Dendritic cell treated with granulocyte-macrophage colony-stimulating factor and Interleukin-4, amounts not matched to agents 40 ng/mL and 50 ng/mL, for 4 days (primary cell): ENCODE data around the gene IGFBP2.
A peak's percentile ranks its signal among the peaks of the same experiment; 100 is the strongest.

Experiments used
- H3K27ac Mint-ChIP-seq: one replicate; pipeline ENCODE4 v1.8.0; 2022; ENCODE audit warnings: mild to moderate bottlenecking, mixed read lengths
- H3K27me3 Mint-ChIP-seq: one replicate; pipeline ENCODE4 v1.8.0; 2022; ENCODE audit warnings: mild to moderate bottlenecking, mixed read lengths
- H3K36me3 Mint-ChIP-seq: one replicate; pipeline ENCODE4 v1.8.0; 2022; ENCODE audit warnings: low read depth, mixed read lengths
- H3K4me1 Mint-ChIP-seq: one replicate; pipeline ENCODE4 v1.8.0; 2022; ENCODE audit warnings: low read depth, mixed read lengths
- H3K4me3 Mint-ChIP-seq: one replicate; pipeline ENCODE4 v1.8.0; 2022; ENCODE audit warnings: mild to moderate bottlenecking, moderate library complexity, mixed read lengths
- H3K9me3 Mint-ChIP-seq: one replicate; pipeline ENCODE4 v1.8.0; 2022; ENCODE audit warnings: mixed read lengths
- intact Hi-C: fragments of 100-400 bp; cut with micrococcal nuclease; formaldehyde crosslinking; loops from one replicate; pipeline ENCODE4 v1.15.0; 2022

The IGFBP2 gene

GRCh38 chr2:216603010-216603883 is 30.0 kb upstream of the IGFBP2 start:
- H3K9me3 Mint-ChIP-seq = no peaks in the 10 kb centered on the region
- H3K27ac Mint-ChIP-seq = no peak overlapping the region
- H3K36me3 Mint-ChIP-seq = no peaks in the 10 kb centered on the region
- H3K4me3 Mint-ChIP-seq = no peak overlapping the region
- intact Hi-C loops = no loop called here
- peaks cover 25% of the 10 kb centered on the region for H3K27me3 Mint-ChIP-seq
- no peaks in the 10 kb centered on the region for H3K4me1 Mint-ChIP-seq

DNA sequence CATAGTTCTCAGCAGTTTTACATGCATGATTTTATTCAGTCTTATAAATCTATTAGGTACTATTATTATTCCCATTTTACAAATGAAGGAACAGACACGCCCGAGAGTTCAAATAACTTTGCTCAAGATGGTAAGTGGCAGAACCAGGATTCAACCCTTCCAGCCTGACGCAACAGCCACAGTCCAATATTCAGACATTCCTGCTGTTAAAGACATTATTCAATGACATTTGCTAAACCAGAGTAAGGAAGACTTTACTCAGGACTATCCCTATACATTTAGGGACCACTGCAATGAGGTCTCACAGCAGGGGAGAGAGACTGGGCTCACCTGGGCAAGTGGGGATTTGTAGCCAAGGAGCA is 29.4 kb upstream of the IGFBP2 start:
- no peaks in the 10 kb centered on the region for H3K9me3 Mint-ChIP-seq
- no peaks in the 10 kb centered on the region for H3K36me3 Mint-ChIP-seq
- H3K27me3 Mint-ChIP-seq = peaks cover 25% of the 10 kb centered on the region
- intact Hi-C loops = no loop called here
- H3K4me1 Mint-ChIP-seq = no peaks in the 10 kb centered on the region
- H3K27ac Mint-ChIP-seq = no peak overlapping the region
- no peak overlapping the region for H3K4me3 Mint-ChIP-seq

DNA sequence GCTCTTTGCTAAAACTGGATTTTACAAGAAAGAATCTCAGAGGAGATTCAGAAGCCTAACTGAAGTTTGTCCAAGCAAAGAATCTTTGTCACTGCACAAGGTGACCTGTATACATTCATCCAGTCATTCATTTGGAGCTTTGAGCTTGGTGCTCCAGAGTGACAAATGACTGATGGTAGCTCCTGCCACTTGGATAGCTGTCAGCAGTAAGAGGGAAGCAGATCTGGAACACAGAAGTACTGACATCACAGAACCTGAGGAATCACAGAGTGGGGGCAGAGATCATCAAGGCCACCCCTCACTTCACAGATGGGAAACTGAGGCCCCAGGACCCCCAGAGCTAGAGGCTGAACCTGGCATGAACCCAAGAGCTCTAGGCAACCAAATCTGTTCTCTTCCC is 28.8 kb upstream of the IGFBP2 start:
- intact Hi-C loops = no loop called here
- H3K36me3 Mint-ChIP-seq = no peaks in the 10 kb centered on the region
- no peak overlapping the region for H3K27ac Mint-ChIP-seq
- H3K4me1 Mint-ChIP-seq = no peaks in the 10 kb centered on the region
- H3K27me3 Mint-ChIP-seq = peaks cover 24% of the 10 kb centered on the region
- H3K9me3 Mint-ChIP-seq = no peaks in the 10 kb centered on the region
- H3K4me3 Mint-ChIP-seq = no peak overlapping the region

GRCh38 chr2:216606551-216607276 is 26.5 kb upstream of the IGFBP2 start:
- intact Hi-C loops = no loop called here
- no peak overlapping the region for H3K27ac Mint-ChIP-seq
- peaks cover 24% of the 10 kb centered on the region for H3K27me3 Mint-ChIP-seq
- no peak overlapping the region for H3K4me3 Mint-ChIP-seq
- no peaks in the 10 kb centered on the region for H3K9me3 Mint-ChIP-seq
- no peaks in the 10 kb centered on the region for H3K4me1 Mint-ChIP-seq
- H3K36me3 Mint-ChIP-seq = no peaks in the 10 kb centered on the region

- Mint-ChIP-seq H3K4me3 (no peak overlapping the region), H3K27ac (no peak overlapping the region)
These were observed 26.0 kb upstream of the IGFBP2 start for GRCh38 chr2:216607277-216607560.

DNA sequence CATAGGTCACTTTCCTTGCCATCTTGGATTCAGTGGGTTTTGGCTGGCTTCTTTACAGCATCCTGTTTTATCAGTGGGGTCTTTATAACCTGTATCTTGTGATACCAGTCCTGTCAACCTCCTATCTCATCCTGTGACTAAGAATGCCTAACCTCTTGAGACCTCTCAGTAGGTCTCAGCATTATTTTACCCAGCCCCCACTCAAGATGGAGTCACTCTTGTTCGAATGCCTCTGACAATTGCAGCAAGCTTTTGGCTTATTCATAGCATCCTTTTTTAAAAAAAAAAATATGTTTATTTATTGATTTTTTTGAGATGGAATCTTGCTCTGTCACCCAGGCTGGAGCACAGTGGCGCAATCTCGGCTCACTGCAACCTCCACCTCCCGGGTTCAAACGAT is 24.7 kb upstream of the IGFBP2 start:
- peaks cover 20% of the 10 kb centered on the region for H3K27me3 Mint-ChIP-seq
- no peaks in the 10 kb centered on the region for H3K4me1 Mint-ChIP-seq
- no peaks in the 10 kb centered on the region for H3K9me3 Mint-ChIP-seq
- no peak overlapping the region for H3K27ac Mint-ChIP-seq
- H3K4me3 Mint-ChIP-seq = no peak overlapping the region
- intact Hi-C loops = no loop called here
- no peaks in the 10 kb centered on the region for H3K36me3 Mint-ChIP-seq

More at GRCh38 chr2:216607277-216607560, 26.0 kb upstream of the IGFBP2 start:
- peaks cover 24% of the 10 kb centered on the region for H3K27me3 Mint-ChIP-seq
- intact Hi-C loops = no loop called here
- no peaks in the 10 kb centered on the region for H3K36me3 Mint-ChIP-seq
- no peaks in the 10 kb centered on the region for H3K9me3 Mint-ChIP-seq
- no peaks in the 10 kb centered on the region for H3K4me1 Mint-ChIP-seq

- Mint-ChIP-seq H3K4me3 (no peak overlapping the region), H3K36me3 (no peaks in the 10 kb centered on the region), H3K27me3 (peaks cover 7% of the 10 kb centered on the region), H3K9me3 (no peaks in the 10 kb centered on the region), H3K27ac (no peak overlapping the region), H3K4me1 (peaks cover 13% of the 10 kb centered on the region)
- intact Hi-C loops = no loop called here
These were observed 17.7 kb upstream of the IGFBP2 start for GRCh38 chr2:216615298-216616082.

DNA sequence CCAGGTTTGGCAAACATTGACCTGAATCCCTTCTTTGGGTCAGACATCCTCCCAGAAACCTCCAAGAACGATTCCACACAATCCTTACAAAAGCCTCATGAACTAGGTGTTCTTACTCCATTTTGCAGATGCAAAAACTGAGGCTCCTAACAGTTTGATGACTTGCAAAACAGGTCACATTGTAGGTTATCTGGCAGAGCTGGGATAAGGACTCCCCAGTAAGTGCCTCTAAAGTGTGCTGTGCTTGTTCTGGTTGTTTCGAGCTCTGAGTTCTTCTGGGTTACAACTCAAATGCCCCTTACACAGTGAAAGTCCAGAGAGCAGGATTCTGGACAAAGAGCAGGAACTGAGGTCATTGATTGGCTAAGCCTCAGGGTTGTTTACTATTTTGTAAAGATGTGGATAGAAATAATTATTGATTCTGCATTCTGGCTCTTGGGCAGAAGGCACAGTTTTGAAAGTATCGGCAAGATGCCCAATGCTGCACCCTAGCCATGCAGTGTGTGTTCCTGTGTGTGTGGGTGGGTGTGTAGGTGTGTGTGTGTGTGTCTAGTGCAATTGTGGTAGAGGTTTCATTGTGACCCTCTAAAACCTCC is 17.0 kb upstream of the IGFBP2 start:
- H3K27ac Mint-ChIP-seq = no peak overlapping the region
- intact Hi-C loops = no loop called here
- peaks cover 13% of the 10 kb centered on the region for H3K4me1 Mint-ChIP-seq
- no peaks in the 10 kb centered on the region for H3K9me3 Mint-ChIP-seq
- H3K27me3 Mint-ChIP-seq = peaks cover 7% of the 10 kb centered on the region
- H3K4me3 Mint-ChIP-seq = no peak overlapping the region
- H3K36me3 Mint-ChIP-seq = no peaks in the 10 kb centered on the region

DNA sequence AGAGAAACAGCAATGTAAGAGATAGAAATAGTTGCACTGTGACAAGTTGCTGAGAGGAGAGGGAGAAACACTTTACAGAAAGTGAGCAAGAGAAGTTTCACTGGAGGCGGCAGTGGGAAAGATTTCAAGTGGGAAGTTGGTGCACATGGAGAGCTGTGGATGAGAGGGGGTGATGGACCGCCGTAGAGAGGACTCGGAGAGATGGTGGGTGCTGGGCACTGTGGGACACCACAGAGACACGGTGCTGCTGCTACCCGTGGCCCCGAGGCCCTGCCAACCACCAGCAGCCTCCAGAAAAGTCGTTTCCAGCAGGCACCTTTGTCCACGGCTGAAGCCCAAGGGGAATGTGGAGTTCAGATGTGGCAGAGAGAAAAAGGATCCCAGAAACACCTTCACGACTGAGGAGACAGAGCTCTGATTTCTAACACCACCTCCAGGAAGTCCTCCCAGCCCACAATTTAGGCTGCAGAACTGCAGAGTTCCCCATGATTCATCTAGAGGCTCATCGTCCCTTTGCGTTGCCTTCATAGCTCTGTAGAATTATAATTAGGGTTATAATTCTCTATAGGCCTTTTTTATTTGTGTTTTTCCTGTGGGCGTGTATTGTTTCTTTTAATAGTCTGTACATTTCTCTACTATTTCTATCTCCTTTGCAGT is 15.9 kb upstream of the IGFBP2 start:
- intact Hi-C loops = no loop called here
- H3K4me3 Mint-ChIP-seq = no peak overlapping the region
- no peaks in the 10 kb centered on the region for H3K36me3 Mint-ChIP-seq
- peaks cover 7% of the 10 kb centered on the region for H3K27me3 Mint-ChIP-seq
- H3K9me3 Mint-ChIP-seq = no peaks in the 10 kb centered on the region
- peaks cover 13% of the 10 kb centered on the region for H3K4me1 Mint-ChIP-seq
- no peak overlapping the region for H3K27ac Mint-ChIP-seq

DNA sequence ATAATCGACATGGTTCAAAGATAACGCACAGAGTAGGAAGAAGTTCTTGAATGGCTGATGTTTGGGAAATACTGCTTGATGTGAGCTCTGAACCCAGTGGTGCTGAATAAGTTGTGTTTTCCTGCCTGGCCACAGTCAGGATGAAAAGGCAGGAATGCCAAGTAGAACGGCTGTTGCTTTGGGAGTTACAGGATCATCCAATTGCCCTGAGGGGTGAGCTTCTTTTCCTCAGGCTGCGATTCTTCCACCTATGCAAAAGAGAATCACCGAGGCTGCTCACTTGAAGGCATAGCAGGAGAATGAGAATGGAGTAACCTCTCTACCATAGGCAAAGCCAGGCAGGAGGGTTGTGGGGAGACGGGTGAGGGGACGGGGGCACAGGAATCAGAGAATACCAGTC is 14.4 kb upstream of the IGFBP2 start:
- no peaks in the 10 kb centered on the region for H3K9me3 Mint-ChIP-seq
- peaks cover 7% of the 10 kb centered on the region for H3K27me3 Mint-ChIP-seq
- no peaks in the 10 kb centered on the region for H3K36me3 Mint-ChIP-seq
- peaks cover 13% of the 10 kb centered on the region for H3K4me1 Mint-ChIP-seq
- intact Hi-C loops = no loop called here
- H3K27ac Mint-ChIP-seq = no peak overlapping the region
- H3K4me3 Mint-ChIP-seq = no peak overlapping the region

GRCh38 chr2:216619411-216620393 is 13.5 kb upstream of the IGFBP2 start:
- Mint-ChIP-seq H3K27me3 (peaks cover 7% of the 10 kb centered on the region), H3K27ac (peak overlapping the region; percentile 24), H3K4me1 (peaks cover 13% of the 10 kb centered on the region), H3K36me3 (no peaks in the 10 kb centered on the region), H3K4me3 (no peak overlapping the region), H3K9me3 (no peaks in the 10 kb centered on the region)
- intact Hi-C loops = no loop called here

GRCh38 chr2:216620786-216621185 is 12.4 kb upstream of the IGFBP2 start:
- Mint-ChIP-seq H3K27me3 (peaks cover 7% of the 10 kb centered on the region), H3K4me1 (peaks cover 13% of the 10 kb centered on the region), H3K36me3 (no peaks in the 10 kb centered on the region), H3K9me3 (no peaks in the 10 kb centered on the region), H3K27ac (no peak overlapping the region), H3K4me3 (no peak overlapping the region)
- intact Hi-C loops = no loop called here

- no peaks in the 10 kb centered on the region for H3K9me3 Mint-ChIP-seq
- H3K27me3 Mint-ChIP-seq = peaks cover 7% of the 10 kb centered on the region
- no peak overlapping the region for H3K27ac Mint-ChIP-seq
These were observed 11.9 kb upstream of the IGFBP2 start for GRCh38 chr2:216621292-216621691.

More at GRCh38 chr2:216621292-216621691, 11.9 kb upstream of the IGFBP2 start:
- Mint-ChIP-seq H3K36me3 (no peaks in the 10 kb centered on the region), H3K4me3 (no peak overlapping the region), H3K4me1 (peaks cover 13% of the 10 kb centered on the region)
- intact Hi-C loops = no loop called here
